Raji (cell line): ENCODE measurements around the gene CES2.

ENCODE experiments used
- POLR2A ChIP-seq: IDR thresholded peaks from 2 replicates; pipeline ENCODE4 v1.6.1; 2011; ENCODE audit warnings: low read depth, low read length, control low read depth; ENCODE audit not compliant: insufficient read depth

Gene CES2

GRCh38 chr16:66977341-66978113 is 42.2 kb downstream of the CES2 start:
- TF ChIP-seq POLR2A = no peak

GRCh38 chr16:66979011-66979717 is 43.8 kb downstream of the CES2 start:
- TF ChIP-seq POLR2A = no peak

- no peak for TF ChIP-seq POLR2A
Observed at GRCh38 chr16:66983033-66983432, 47.7 kb downstream of the CES2 start.

- TF ChIP-seq POLR2A = no peak
Observed at GRCh38 chr16:66984892-66985311, 49.6 kb downstream of the CES2 start.

GRCh38 chr16:66986559-66986958 is 51.2 kb downstream of the CES2 start:
- no peak for TF ChIP-seq POLR2A

- no peak for TF ChIP-seq POLR2A
Observed at GRCh38 chr16:66988197-66988788, 53.0 kb downstream of the CES2 start, which contains the start of gene CES4A. CES4A (plus strand) TSS chr16:66988589; CDS start chr16:66988773, 184 bp downstream.

- no peak for TF ChIP-seq POLR2A
Observed at GRCh38 chr16:66991545-66992077, 56.3 kb downstream of the CES2 start.
